Bronchial epithelial cell (primary cell): ENCODE results near the gene IAH1. TPM values are rescaled to one million over a fixed set of nuclear protein-coding genes. Genes with fewer than 3 reads are reported as not detected.
A peak's percentile ranks its signal among the peaks of the same experiment; 100 is the strongest.

Source experiments
- DNase-seq: peaks from one replicate; pipeline ENCODE4 v3.0.0-alpha.2; 2010; ENCODE audit warnings: low read depth
- FAIRE-seq: peaks from 2 replicates; lab custom pipeline; 2011; peaks lifted over from hg19 to GRCh38; lab: Jason Lieb, UNC
- H3K27me3 ChIP-seq: 2 replicates; pipeline ENCODE4 v1.5.1; 2011; ENCODE audit warnings: low read length; ENCODE audit not compliant: control insufficient read depth, insufficient read depth
- H3K36me3 ChIP-seq: 2 replicates; pipeline ENCODE4 v1.5.1; 2011; ENCODE audit warnings: low read length; ENCODE audit not compliant: control insufficient read depth, insufficient read depth
- H3K4me3 ChIP-seq: 2 replicates; pipeline ENCODE4 v1.5.1; 2011; ENCODE audit warnings: mild to moderate bottlenecking, low read depth, low read length, control low read depth
- CTCF ChIP-seq: IDR thresholded peaks from 2 replicates; pipeline ENCODE4 v1.5.1; 2011; ENCODE audit warnings: mild to moderate bottlenecking, moderate library complexity, low read length, control low read depth, inconsistent platforms; ENCODE audit not compliant: insufficient read depth, severe bottlenecking
- total RNA-seq: library from RNA; depleted of rRNA; stranded (reverse); fragments of >200 nt; gene quantifications from 2 replicates; pipeline ENCODE4 v1.2.1, GENCODE V29; 2014

Gene IAH1
- total RNA-seq, 1 donor from 2014 or later: 68.7 TPM

- DNase-seq (no peak), FAIRE-seq (no peak)
- Histone ChIP-seq H3K36me3 (peaks cover 10% of the 10 kb centered on the region), H3K27me3 (no peaks in the 10 kb centered on the region), H3K4me3 (no peak overlapping the region)
- TF ChIP-seq CTCF: no peak
These were observed 44.4 kb downstream of the IAH1 start for GRCh38 chr2:9518780-9519179.

GRCh38 chr2:9519250-9519649 lies 44.9 kb downstream of the IAH1 start:
- FAIRE-seq: peak; percentile 47
- TF ChIP-seq CTCF: no peak

GRCh38 chr2:9524291-9524690 lies 49.9 kb downstream of the IAH1 start:
- no peaks in the 10 kb centered on the region for H3K27me3 ChIP-seq
- peaks cover 4% of the 10 kb centered on the region for H3K36me3 ChIP-seq
- no peak overlapping the region for H3K4me3 ChIP-seq
- no peak for TF ChIP-seq CTCF
- FAIRE-seq: no peak
- no peak for DNase-seq

More at GRCh38 chr2:9519250-9519649, 44.9 kb downstream of the IAH1 start:
- Histone ChIP-seq H3K27me3 (no peaks in the 10 kb centered on the region), H3K36me3 (peaks cover 10% of the 10 kb centered on the region), H3K4me3 (no peak overlapping the region)
- peak; percentile 30 for DNase-seq

GRCh38 chr2:9525266-9525665 lies 50.9 kb downstream of the IAH1 start:
- no peak for TF ChIP-seq CTCF

GRCh38 chr2:9527995-9528787 lies 53.8 kb downstream of the IAH1 start:
- FAIRE-seq: no peak
- TF ChIP-seq CTCF: no peak
- DNase-seq: no peak
- Histone ChIP-seq H3K36me3 (peaks cover 3% of the 10 kb centered on the region), H3K27me3 (no peaks in the 10 kb centered on the region), H3K4me3 (no peak overlapping the region)

More at GRCh38 chr2:9525266-9525665, 50.9 kb downstream of the IAH1 start:
- Histone ChIP-seq H3K4me3 (no peak overlapping the region), H3K27me3 (no peaks in the 10 kb centered on the region), H3K36me3 (peaks cover 4% of the 10 kb centered on the region)
- DNase-seq (no peak), FAIRE-seq (no peak)
